NCI-H1417 (cell line): Measurements from ENCODE around the gene PLK1.
"Not testable (repeated sequence)": the region's sequence is repeated elsewhere in the genome, so short reads cannot be mapped to it uniquely, and the experiment has no call there.

Experiments
- DNase-seq, 3 experiments: peaks; one replicate each; lab custom pipeline; 2025; lab: John Stamatoyannopoulos, UW

The PLK1 gene

GRCh38 chr16:23678430-23679273, at the start of gene PLK1:
Gene PLK1 (plus strand): TSS chr16:23678889. CDS start chr16:23678933, 44 bp downstream.
- peak; percentile 81 to 89 (median 84) for DNase-seq

GRCh38 chr16:23629516-23629915, 49.2 kb upstream of the PLK1 start:
- DNase-seq = no peak

GRCh38 chr16:23631874-23632273, 46.8 kb upstream of the PLK1 start:
- not testable (repeated sequence) for DNase-seq

GRCh38 chr16:23634461-23635036, 44.1 kb upstream of the PLK1 start:
- no peak for DNase-seq

- no peak for DNase-seq
Measured at GRCh38 chr16:23635958-23636357, 42.7 kb upstream of the PLK1 start.

GRCh38 chr16:23640615-23640930, 38.1 kb upstream of the PLK1 start:
- no peak for DNase-seq

GRCh38 chr16:23640931-23641765, 37.5 kb upstream of the PLK1 start, which contains the start of the genes DCTN5 and PALB2:
Gene DCTN5 (plus strand): TSS chr16:23641466. CDS start chr16:23641543, 77 bp downstream.
Gene PALB2 (minus strand): TSS chr16:23641310. CDS start chr16:23641157, 153 bp downstream.
- peak; percentile 81 to 95 (median 92) for DNase-seq

GRCh38 chr16:23642246-23642774, 36.4 kb upstream of the PLK1 start:
- no peak for DNase-seq

- DNase-seq = no peak
Measured at GRCh38 chr16:23650674-23651416, 27.8 kb upstream of the PLK1 start.

GRCh38 chr16:23651943-23652468, 26.7 kb upstream of the PLK1 start:
- DNase-seq = no peak

GRCh38 chr16:23663918-23664317, 14.8 kb upstream of the PLK1 start:
- no peak for DNase-seq

GRCh38 chr16:23666571-23667354, 11.9 kb upstream of the PLK1 start:
- DNase-seq = no peak

GRCh38 chr16:23667355-23667659, 11.4 kb upstream of the PLK1 start:
- no peak for DNase-seq

GRCh38 chr16:23668225-23668624, 10.5 kb upstream of the PLK1 start:
- no peak for DNase-seq

GRCh38 chr16:23668873-23669272, 9.8 kb upstream of the PLK1 start:
- no peak for DNase-seq

- no peak for DNase-seq
Measured at GRCh38 chr16:23670137-23670776, 8.4 kb upstream of the PLK1 start.

GRCh38 chr16:23673971-23674614, 4.6 kb upstream of the PLK1 start:
- no peak for DNase-seq

- DNase-seq = no peak
Measured at GRCh38 chr16:23676924-23677480, 1.7 kb upstream of the PLK1 start.

- peak in 2 of 3 experiments; percentile 45 to 59 for DNase-seq
Measured at GRCh38 chr16:23679274-23679985, 741 bp downstream of the PLK1 start.
